Peyer's patch (tissue), 4 donors: ENCODE measurements around the gene ETV5.

Source experiments
- CTCF ChIP-seq, 6 experiments: fragments of 450-650 bp in 4 of 6; fragments of 200-600 bp in 2 of 6; sonication (generic) in 1 of 6; IDR thresholded peaks; one replicate each; pipeline ENCODE4 v1.5.1; 2017 to 2019; ENCODE audit warnings: antibody characterized with exemption in 6 of 6, mild to moderate bottlenecking in 3 of 6, moderate library complexity in 1 of 6
- POLR2A ChIP-seq, 2 donors: fragments of 450-650 bp; IDR thresholded peaks; one replicate each; pipeline ENCODE4 v1.5.1; 2017; ENCODE audit warnings: antibody characterized with exemption in 2 of 2, mild to moderate bottlenecking in 2 of 2, moderate library complexity in 2 of 2

DNA sequence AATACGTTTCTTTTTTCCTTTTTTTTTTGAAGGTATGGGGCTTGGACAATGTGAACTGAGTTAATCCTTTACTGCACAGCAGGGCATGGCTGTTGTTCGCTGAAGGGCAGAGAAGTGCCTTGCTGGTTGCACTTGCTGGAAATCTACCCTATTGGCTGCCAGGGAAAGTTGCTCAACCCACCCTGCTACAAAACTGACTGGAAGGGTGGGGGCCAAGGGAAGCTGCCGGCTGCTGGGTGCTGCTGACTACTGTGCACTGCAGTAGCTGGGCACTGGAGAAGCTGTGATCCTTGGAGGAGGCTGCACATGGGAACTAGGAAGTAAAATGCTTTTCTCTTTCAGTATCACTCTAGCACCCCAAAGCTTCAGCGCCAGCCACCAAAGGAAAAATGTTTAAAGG, 70.5 kb downstream of the ETV5 start:
- no peak for TF ChIP-seq CTCF (IDR thresholded peaks at IDR 0.05)
- no peak for TF ChIP-seq POLR2A (IDR thresholded peaks at IDR 0.05)
